K562 (cell line): ENCODE measurements around the gene CSNK1D. TPM values are rescaled to one million over a fixed set of nuclear protein-coding genes. Genes with fewer than 3 reads are reported as not detected.

Source experiments
- BRD4 ChIP-seq: fragments of 200-600 bp; sonication (generic); IDR thresholded peaks from 2 replicates; pipeline ENCODE4 v1.6.1; 2017; ENCODE audit warnings: inconsistent platforms
- C11orf30 ChIP-seq: fragments of 450-650 bp; IDR thresholded peaks from 2 replicates; pipeline ENCODE4 v1.6.1; 2016; ENCODE audit warnings: low read depth, mild to moderate bottlenecking
- ETV5 ChIP-seq: sonication (generic); formaldehyde crosslinking; IDR thresholded peaks from 2 replicates; pipeline ENCODE4 v1.4.0; 2020; ENCODE audit warnings: low read depth, mild to moderate bottlenecking, missing genetic modification reagents
- FOXK2 ChIP-seq, 2 experiments: fragments of 450-650 bp; IDR thresholded peaks in 1 of 2; conservative IDR thresholded peaks in 1 of 2; 2 replicates each; pipeline ENCODE4 v1.6.1; 2016; ENCODE audit warnings: low read depth in 2 of 2, mild to moderate bottlenecking in 1 of 2
- HMG20B ChIP-seq: fragments of 250-450 bp; sonication (Bioruptor Pico); IDR thresholded peaks from 2 replicates; pipeline ENCODE4 v1.5.0; 2021; ENCODE audit warnings: mild to moderate bottlenecking
- MBD2 ChIP-seq: sonication (generic); IDR thresholded peaks from 2 replicates; pipeline ENCODE4 v1.6.1; 2016; ENCODE audit warnings: low read depth, borderline replicate concordance
- POLR2A ChIP-seq: fragments of 450-650 bp; conservative IDR thresholded peaks from 2 replicates; pipeline ENCODE4 v1.6.1; 2016
- RB1 ChIP-seq: fragments of 450-650 bp; IDR thresholded peaks from 2 replicates; pipeline ENCODE4 v1.6.1; 2017; ENCODE audit warnings: low read depth, mild to moderate bottlenecking
- SRSF3 ChIP-seq: fragments of 200-400 bp; formaldehyde crosslinking; IDR thresholded peaks from 2 replicates; pipeline ENCODE4 v1.6.1; 2016; ENCODE audit warnings: mild to moderate bottlenecking, low read length, moderate library complexity; ENCODE audit not compliant: insufficient read depth
- ZNF253 ChIP-seq: fragments of 250-450 bp; sonication (Bioruptor Pico); conservative IDR thresholded peaks from 2 replicates; pipeline ENCODE4 v1.6.1; 2021; ENCODE audit warnings: mild to moderate bottlenecking
- polyA plus RNA-seq, 8 experiments: library from polyadenylated mRNA; depleted of rRNA in 4 of 8; stranded (reverse) in 5 of 8; unstranded in 3 of 8; fragments of >200 nt; fragmentation: Nextera tagmentation in 2 of 8; fragmentation: Illumina TruSeq in 1 of 8; extraction: Ambion mirVana in 2 of 8; extraction: Trizol in 1 of 8; gene quantifications; 2 replicates each; pipeline versions ENCODE4 v1.2.1 to v1.2.3, GENCODE V29; 2011 to 2014; ENCODE audit warnings: inconsistent platforms in 1 of 8, missing spikeins in 1 of 8
- total RNA-seq, 7 experiments: library from RNA; depleted of rRNA in 6 of 7; stranded (reverse); fragments of >200 nt in 6 of 7; fragmentation: Illumina TruSeq in 2 of 7; extraction: Trizol in 2 of 7; gene quantifications; 2 replicates each; pipeline versions ENCODE4 v1.2.1 to v1.2.3, GENCODE V29; 2011 to 2021; ENCODE audit warnings: low replicate concordance in 1 of 7
- TF ChIP-seq, protein P1 (sequence below): fragments of 250-450 bp; sonication (Bioruptor Pico); IDR thresholded peaks from 2 replicates; pipeline ENCODE4 v1.9.0; 2021; ENCODE audit warnings: mild to moderate bottlenecking, inconsistent platforms
- TF ChIP-seq, protein P2 (sequence below): fragments of 250-450 bp; sonication (Bioruptor Pico); IDR thresholded peaks from 2 replicates; pipeline ENCODE4 v1.4.0; 2020; ENCODE audit warnings: mild to moderate bottlenecking
- TF ChIP-seq, protein P3 (sequence below): fragments of 250-450 bp; sonication (Bioruptor Pico); IDR thresholded peaks from 2 replicates; pipeline ENCODE4 v1.9.0; 2021; ENCODE audit warnings: mild to moderate bottlenecking
- TF ChIP-seq, protein P4 (sequence below): fragments of 450-650 bp; IDR thresholded peaks from 2 replicates; pipeline ENCODE4 v1.6.1; 2017; ENCODE audit warnings: antibody characterized with exemption
- TF ChIP-seq, protein P5 (sequence below): sonication (generic); formaldehyde crosslinking; IDR thresholded peaks from 2 replicates; pipeline ENCODE4 v1.8.0; 2022; ENCODE audit warnings: mild to moderate bottlenecking, missing genetic modification reagents, borderline replicate concordance
- TF ChIP-seq, protein P6 (sequence below): fragments of 250-450 bp; sonication (Bioruptor Pico); IDR thresholded peaks from 2 replicates; pipeline ENCODE4 v1.4.0; 2020; ENCODE audit warnings: borderline replicate concordance

CSNK1D gene
- total and polyA plus RNA-seq, 9 of the 15 experiments (the other 6 are each of a cell fraction or from before 2014, with no cell fraction given): 6.5 to 133 (median 41.3) TPM

DNA sequence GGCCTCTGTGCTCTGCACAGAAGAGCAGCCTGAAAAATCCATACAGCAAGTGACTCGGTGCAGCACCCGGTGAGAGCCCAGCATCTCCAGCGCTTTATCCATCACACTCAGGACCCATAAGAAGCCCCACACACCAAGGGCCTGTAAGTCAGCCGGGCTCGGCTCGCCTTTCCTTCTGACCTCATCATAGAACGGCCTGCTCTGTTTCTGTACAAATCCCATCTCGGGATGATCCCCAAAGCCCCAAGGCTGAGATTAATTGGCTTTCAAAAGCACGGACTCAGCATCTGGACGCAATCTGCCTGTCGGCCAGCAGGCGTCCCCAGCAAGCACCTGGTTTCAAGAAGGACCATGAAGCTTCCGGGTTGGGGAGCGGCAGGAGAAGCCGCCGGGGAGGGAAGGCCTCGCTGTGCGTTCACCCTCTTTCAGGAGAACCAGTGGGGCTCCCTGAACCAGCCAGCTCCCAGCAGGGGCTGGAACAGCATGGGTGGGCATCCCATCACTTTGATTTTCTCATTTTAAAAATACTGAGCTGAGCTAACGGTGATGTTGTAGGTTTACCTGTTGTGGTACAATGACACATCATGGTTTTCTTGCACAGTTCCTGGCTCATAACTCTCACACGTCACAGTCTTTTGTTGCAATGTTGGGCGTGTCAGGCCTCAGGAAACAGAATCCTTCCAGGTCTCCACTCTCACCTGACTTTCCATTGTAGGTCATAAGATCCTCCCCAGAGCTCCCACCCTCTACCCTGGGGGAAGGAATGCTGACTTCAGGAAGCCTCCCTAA, 67.6 kb downstream of the CSNK1D start (continued):
- TF ChIP-seq, protein P1, sequence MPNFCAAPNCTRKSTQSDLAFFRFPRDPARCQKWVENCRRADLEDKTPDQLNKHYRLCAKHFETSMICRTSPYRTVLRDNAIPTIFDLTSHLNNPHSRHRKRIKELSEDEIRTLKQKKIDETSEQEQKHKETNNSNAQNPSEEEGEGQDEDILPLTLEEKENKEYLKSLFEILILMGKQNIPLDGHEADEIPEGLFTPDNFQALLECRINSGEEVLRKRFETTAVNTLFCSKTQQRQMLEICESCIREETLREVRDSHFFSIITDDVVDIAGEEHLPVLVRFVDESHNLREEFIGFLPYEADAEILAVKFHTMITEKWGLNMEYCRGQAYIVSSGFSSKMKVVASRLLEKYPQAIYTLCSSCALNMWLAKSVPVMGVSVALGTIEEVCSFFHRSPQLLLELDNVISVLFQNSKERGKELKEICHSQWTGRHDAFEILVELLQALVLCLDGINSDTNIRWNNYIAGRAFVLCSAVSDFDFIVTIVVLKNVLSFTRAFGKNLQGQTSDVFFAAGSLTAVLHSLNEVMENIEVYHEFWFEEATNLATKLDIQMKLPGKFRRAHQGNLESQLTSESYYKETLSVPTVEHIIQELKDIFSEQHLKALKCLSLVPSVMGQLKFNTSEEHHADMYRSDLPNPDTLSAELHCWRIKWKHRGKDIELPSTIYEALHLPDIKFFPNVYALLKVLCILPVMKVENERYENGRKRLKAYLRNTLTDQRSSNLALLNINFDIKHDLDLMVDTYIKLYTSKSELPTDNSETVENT (CRISPR knock-in tag): no peak
- TF ChIP-seq, protein P2, sequence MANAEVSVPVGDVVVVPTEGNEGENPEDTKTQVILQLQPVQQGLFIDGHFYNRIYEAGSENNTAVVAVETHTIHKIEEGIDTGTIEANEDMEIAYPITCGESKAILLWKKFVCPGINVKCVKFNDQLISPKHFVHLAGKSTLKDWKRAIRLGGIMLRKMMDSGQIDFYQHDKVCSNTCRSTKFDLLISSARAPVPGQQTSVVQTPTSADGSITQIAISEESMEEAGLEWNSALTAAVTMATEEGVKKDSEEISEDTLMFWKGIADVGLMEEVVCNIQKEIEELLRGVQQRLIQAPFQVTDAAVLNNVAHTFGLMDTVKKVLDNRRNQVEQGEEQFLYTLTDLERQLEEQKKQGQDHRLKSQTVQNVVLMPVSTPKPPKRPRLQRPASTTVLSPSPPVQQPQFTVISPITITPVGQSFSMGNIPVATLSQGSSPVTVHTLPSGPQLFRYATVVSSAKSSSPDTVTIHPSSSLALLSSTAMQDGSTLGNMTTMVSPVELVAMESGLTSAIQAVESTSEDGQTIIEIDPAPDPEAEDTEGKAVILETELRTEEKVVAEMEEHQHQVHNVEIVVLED: no peak
- TF ChIP-seq SRSF3 (no peak), ZNF253 (no peak), C11orf30 (peak; percentile 78), ETV5 (CRISPR knock-in tag) (no peak; the same call in 1 of the 2 replicates), POLR2A (peak; percentile 82), RB1 (peak; percentile 80), BRD4 (no peak), FOXK2 (conservative IDR thresholded peaks at IDR 0.05 in 1 of 2, IDR thresholded peaks at IDR 0.05 in 1 of 2; ENCODE audit: low read depth in 2 of 2) (peak in 1 of 2 experiments; percentile 59; a peak in 1 of 4 replicates), HMG20B (no peak), MBD2 (peak; percentile 37; the same call in 1 of the 2 replicates)
- TF ChIP-seq, protein P3, sequence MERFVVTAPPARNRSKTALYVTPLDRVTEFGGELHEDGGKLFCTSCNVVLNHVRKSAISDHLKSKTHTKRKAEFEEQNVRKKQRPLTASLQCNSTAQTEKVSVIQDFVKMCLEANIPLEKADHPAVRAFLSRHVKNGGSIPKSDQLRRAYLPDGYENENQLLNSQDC: no peak
- TF ChIP-seq, protein P4, sequence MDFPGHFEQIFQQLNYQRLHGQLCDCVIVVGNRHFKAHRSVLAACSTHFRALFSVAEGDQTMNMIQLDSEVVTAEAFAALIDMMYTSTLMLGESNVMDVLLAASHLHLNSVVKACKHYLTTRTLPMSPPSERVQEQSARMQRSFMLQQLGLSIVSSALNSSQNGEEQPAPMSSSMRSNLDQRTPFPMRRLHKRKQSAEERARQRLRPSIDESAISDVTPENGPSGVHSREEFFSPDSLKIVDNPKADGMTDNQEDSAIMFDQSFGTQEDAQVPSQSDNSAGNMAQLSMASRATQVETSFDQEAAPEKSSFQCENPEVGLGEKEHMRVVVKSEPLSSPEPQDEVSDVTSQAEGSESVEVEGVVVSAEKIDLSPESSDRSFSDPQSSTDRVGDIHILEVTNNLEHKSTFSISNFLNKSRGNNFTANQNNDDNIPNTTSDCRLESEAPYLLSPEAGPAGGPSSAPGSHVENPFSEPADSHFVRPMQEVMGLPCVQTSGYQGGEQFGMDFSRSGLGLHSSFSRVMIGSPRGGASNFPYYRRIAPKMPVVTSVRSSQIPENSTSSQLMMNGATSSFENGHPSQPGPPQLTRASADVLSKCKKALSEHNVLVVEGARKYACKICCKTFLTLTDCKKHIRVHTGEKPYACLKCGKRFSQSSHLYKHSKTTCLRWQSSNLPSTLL: no peak
- TF ChIP-seq, protein P5, sequence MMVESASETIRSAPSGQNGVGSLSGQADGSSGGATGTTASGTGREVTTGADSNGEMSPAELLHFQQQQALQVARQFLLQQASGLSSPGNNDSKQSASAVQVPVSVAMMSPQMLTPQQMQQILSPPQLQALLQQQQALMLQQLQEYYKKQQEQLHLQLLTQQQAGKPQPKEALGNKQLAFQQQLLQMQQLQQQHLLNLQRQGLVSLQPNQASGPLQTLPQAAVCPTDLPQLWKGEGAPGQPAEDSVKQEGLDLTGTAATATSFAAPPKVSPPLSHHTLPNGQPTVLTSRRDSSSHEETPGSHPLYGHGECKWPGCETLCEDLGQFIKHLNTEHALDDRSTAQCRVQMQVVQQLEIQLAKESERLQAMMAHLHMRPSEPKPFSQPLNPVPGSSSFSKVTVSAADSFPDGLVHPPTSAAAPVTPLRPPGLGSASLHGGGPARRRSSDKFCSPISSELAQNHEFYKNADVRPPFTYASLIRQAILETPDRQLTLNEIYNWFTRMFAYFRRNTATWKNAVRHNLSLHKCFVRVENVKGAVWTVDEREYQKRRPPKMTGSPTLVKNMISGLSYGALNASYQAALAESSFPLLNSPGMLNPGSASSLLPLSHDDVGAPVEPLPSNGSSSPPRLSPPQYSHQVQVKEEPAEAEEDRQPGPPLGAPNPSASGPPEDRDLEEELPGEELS (CRISPR knock-in tag): no peak
- TF ChIP-seq, protein P6, sequence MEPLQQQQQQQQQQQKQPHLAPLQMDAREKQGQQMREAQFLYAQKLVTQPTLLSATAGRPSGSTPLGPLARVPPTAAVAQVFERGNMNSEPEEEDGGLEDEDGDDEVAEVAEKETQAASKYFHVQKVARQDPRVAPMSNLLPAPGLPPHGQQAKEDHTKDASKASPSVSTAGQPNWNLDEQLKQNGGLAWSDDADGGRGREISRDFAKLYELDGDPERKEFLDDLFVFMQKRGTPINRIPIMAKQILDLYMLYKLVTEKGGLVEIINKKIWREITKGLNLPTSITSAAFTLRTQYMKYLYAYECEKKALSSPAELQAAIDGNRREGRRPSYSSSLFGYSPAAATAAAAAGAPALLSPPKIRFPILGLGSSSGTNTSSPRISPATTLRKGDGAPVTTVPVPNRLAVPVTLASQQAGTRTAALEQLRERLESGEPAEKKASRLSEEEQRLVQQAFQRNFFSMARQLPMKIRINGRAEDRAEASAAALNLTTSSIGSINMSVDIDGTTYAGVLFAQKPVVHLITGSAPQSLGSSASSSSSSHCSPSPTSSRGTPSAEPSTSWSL (CRISPR knock-in tag): no peak
